GM21447 (cell line): Measurements from ENCODE around the gene ZFR.

ENCODE experiments used
- ATAC-seq: cut with Tn5 transposase; IDR thresholded peaks from one replicate; pipeline ENCODE4 v1.9.1; 2021; ENCODE audit not compliant: unreplicated experiment

The ZFR gene

GRCh38 chr5:32444431-32445286 lies at the start of gene ZFR:
Gene ZFR, minus strand, starts transcription at chr5:32444740. Its CDS starts 82 bp downstream, at chr5:32444658.
- ATAC-seq, result peak; percentile 75

GRCh38 chr5:32490972-32491557 lies 46.5 kb upstream of the ZFR start:
- ATAC-seq, result no peak

GRCh38 chr5:32489791-32490562 lies 45.4 kb upstream of the ZFR start:
- no peak for ATAC-seq

GRCh38 chr5:32487424-32487823 lies 42.9 kb upstream of the ZFR start:
- no peak for ATAC-seq

- no peak for ATAC-seq
Observed at GRCh38 chr5:32487008-32487407, 42.5 kb upstream of the ZFR start.

- no peak for ATAC-seq
Observed at GRCh38 chr5:32482193-32482592, 37.7 kb upstream of the ZFR start.

GRCh38 chr5:32479096-32479495 lies 34.6 kb upstream of the ZFR start:
- ATAC-seq, result no peak

- ATAC-seq, result no peak
Observed at GRCh38 chr5:32476891-32477290, 32.4 kb upstream of the ZFR start.

- no peak for ATAC-seq
Observed at GRCh38 chr5:32475334-32476097, 31.0 kb upstream of the ZFR start.

GRCh38 chr5:32474209-32474854 lies 29.8 kb upstream of the ZFR start:
- ATAC-seq, result no peak

GRCh38 chr5:32473072-32473471 lies 28.5 kb upstream of the ZFR start:
- no peak for ATAC-seq

- ATAC-seq, result no peak
Observed at GRCh38 chr5:32471784-32472183, 27.2 kb upstream of the ZFR start.

GRCh38 chr5:32465076-32465475 lies 20.5 kb upstream of the ZFR start:
- ATAC-seq, result no peak

- no peak for ATAC-seq
Observed at GRCh38 chr5:32462618-32463017, 18.1 kb upstream of the ZFR start.

GRCh38 chr5:32461441-32462120 lies 17.0 kb upstream of the ZFR start:
- no peak for ATAC-seq

- no peak for ATAC-seq
Observed at GRCh38 chr5:32460702-32461101, 16.2 kb upstream of the ZFR start.

- ATAC-seq, result no peak
Observed at GRCh38 chr5:32458880-32459495, 14.4 kb upstream of the ZFR start.

- ATAC-seq, result no peak
Observed at GRCh38 chr5:32455311-32455710, 10.8 kb upstream of the ZFR start.

GRCh38 chr5:32454821-32455220 lies 10.3 kb upstream of the ZFR start:
- no peak for ATAC-seq

GRCh38 chr5:32453916-32454315 lies 9.4 kb upstream of the ZFR start:
- no peak for ATAC-seq
